ENCODE data around the gene GPR87. TPM values are rescaled to one million over a fixed set of nuclear protein-coding genes. Genes with fewer than 3 reads are reported as not detected.

The GPR87 gene
- total RNA-seq, 2 donors from 2014 or later: not detected

- Histone ChIP-seq H3K4me1 (no peaks in the 10 kb centered on the region), H3K4me3 (no peak overlapping the region), H3K27me3 (no peaks in the 10 kb centered on the region), H3K9me3 (no peaks in the 10 kb centered on the region), H3K36me3 (replicated peaks in 1 of 2; ENCODE audit: insufficient read depth in 1 of 2, low read depth in 2 of 2) (no peaks in the 10 kb centered on the region), H3K27ac (no peak overlapping the region)
- TF ChIP-seq POLR2A (IDR thresholded peaks at IDR 0.05): no peak
- TF ChIP-seq, protein P1, sequence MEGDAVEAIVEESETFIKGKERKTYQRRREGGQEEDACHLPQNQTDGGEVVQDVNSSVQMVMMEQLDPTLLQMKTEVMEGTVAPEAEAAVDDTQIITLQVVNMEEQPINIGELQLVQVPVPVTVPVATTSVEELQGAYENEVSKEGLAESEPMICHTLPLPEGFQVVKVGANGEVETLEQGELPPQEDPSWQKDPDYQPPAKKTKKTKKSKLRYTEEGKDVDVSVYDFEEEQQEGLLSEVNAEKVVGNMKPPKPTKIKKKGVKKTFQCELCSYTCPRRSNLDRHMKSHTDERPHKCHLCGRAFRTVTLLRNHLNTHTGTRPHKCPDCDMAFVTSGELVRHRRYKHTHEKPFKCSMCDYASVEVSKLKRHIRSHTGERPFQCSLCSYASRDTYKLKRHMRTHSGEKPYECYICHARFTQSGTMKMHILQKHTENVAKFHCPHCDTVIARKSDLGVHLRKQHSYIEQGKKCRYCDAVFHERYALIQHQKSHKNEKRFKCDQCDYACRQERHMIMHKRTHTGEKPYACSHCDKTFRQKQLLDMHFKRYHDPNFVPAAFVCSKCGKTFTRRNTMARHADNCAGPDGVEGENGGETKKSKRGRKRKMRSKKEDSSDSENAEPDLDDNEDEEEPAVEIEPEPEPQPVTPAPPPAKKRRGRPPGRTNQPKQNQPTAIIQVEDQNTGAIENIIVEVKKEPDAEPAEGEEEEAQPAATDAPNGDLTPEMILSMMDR (IDR thresholded peaks at IDR 0.05): no peak
- ATAC-seq (no peak), DNase-seq (no peak)
- intact Hi-C loops (cut with DNase I): no loop called here
- 15 to 28% methylated on average over 3 of the region's 3 CpGs for WGBS, 2 donors
Measured at GRCh38 chr3:151248772-151249337, 67.8 kb downstream of the GPR87 start.

Other genes starting within 250 kb of the GPR87 start
- under 1 TPM; 0.33 to 0.78 TPM for gene MED12L, start 231.2 kb downstream of the GPR87 start, total RNA-seq
- under 1 TPM in 1 of 2 donors, not detected in 1; 0.78 TPM for gene GPR171, start 113.6 kb downstream of the GPR87 start, total RNA-seq
- gene P2RY14, start 38.3 kb downstream of the GPR87 start, total RNA-seq: 1 to 10 TPM in 1 of 2 donors, not detected in 1; 1.8 TPM
- under 1 TPM; under 0.01 to 0.33 TPM for gene P2RY13, start 12.7 kb upstream of the GPR87 start, total RNA-seq
- under 1 TPM in 1 of 2 donors, not detected in 1; 0.78 TPM for gene P2RY12, start 67.9 kb upstream of the GPR87 start, total RNA-seq
- 1 to 10 TPM in 1 of 2 donors, under 1 TPM in 1; 0.99 to 1.0 TPM for gene IGSF10, start 144.2 kb upstream of the GPR87 start, total RNA-seq